DMS53 treated with DMSO at 0.1 percent for 48 hours (cell line): ENCODE data around the gene PDGFC.

Experiments used
- DNase-seq: peaks from one replicate; lab custom pipeline; 2025; ENCODE audit not compliant: unreplicated experiment; lab: John Stamatoyannopoulos, UW

PDGFC gene

DNA sequence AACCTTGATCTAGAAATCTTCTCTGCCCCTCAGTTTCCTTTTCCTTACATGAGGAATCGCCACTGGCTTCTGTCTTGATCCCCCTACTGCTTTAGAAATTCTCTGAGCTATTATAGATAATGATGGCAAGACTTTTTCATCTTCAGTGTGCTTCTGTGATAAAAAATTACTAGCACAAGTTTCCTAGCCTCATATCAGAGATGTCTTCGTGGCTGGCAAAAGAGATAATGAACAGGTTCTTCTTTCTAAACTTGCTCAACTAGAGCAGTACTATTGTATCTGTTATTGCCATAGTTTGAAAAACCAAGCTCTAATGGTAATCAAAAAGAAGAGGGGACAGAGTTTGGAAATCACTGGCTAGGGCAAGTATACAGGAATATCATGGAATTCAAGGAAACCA lies 4.1 kb upstream of the PDGFC start:
- DNase-seq, result no peak

DNA sequence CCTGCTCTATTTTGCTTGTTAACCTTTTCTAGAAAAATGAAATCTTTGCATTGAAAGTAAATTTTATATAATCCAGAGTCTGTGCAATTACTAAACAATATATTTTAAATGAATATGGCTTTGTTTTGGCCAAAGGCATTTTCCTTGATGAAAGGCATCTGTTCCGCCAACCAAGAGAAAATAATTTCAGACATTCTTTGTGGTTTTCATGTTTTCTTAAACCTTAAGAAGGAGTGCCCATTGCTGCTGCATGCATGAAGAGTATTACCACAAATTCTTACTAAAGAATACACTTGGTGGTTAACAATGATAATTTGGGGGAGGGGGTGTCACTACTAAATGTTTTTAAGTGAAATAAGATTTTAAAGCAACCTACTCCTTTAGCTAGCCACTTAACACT lies 2.7 kb upstream of the PDGFC start:
- DNase-seq, result no peak

GRCh38 chr4:156972379-156973015 lies 898 bp upstream of the PDGFC start:
- no peak for DNase-seq

DNA sequence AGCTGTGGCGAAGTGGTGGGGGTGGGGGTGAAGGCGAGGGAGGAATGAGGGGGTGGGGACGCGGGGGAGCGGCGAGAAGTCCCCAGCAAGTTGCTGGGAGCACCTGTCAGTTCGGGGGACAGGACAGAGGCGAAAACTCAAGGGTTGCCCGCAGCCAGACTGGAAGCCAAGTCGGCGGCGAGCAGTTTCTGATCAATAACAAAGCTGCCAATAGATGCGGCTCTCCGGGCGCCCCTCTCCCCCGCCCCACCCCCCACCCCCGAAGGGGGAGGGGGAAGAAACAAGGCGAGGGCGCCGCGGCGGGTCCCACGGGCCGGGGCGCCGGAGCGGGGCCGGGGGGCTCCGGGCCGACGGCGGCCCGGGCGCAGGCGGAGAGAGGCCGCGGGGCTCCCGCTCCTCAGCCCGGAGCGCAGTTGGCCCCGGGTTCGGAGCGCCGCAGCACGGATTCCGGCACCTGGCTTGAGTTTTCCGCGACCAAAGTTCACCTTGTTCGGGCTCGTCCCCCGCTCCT lies 379 bp downstream of the PDGFC start:
- DNase-seq, result no peak

- no peak for DNase-seq
These were observed 966 bp downstream of the PDGFC start for GRCh38 chr4:156970501-156971164.

GRCh38 chr4:156969911-156970310 lies 1.7 kb downstream of the PDGFC start:
- DNase-seq, result no peak

DNA sequence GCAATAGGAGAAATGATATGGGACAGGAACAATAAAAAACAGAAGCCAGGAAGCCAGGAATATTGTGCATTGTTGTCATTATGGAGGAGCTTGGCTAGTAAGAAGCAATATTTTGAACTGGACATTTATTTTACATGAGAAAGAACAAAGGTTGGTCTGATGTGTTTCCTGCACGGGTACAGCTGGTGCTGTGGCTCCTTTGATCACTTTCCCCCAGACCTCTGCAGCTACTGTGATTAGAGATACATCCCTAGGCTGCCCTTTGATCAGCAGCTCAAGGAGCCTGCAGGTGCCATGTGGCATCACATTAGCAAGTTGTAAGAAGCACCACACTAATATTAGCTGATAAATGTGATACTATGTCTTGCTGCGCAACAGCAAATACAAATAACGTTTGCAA lies 2.5 kb downstream of the PDGFC start:
- no peak for DNase-seq

- DNase-seq, result peak; percentile 38
These were observed 3.1 kb downstream of the PDGFC start for GRCh38 chr4:156968479-156968984.

DNA sequence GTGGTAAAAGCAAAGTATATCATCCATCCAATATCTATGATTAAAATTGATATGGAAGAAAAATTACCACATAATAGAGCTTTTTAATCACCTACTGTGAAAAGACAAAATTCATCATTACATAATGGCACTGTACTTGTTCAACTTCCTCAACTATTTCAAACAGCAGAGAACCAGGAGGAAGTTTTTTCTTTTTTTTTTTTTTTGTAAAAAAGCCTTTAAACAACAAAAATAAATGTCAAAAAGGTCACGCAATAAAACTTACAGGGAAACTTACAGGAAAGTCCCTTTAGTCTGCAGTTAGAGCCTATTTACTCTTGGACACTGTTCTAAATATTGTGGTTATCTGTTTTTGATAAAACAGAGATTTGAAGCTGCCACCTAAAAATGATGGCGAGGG lies 4.8 kb downstream of the PDGFC start:
- no peak for DNase-seq

- DNase-seq, result no peak
These were observed 8.2 kb downstream of the PDGFC start for GRCh38 chr4:156963419-156963818.

- no peak for DNase-seq
These were observed 9.0 kb downstream of the PDGFC start for GRCh38 chr4:156962528-156962974.

GRCh38 chr4:156962058-156962358 lies 9.6 kb downstream of the PDGFC start:
- no peak for DNase-seq

GRCh38 chr4:156961196-156962057 lies 10.2 kb downstream of the PDGFC start:
- DNase-seq, result no peak

DNA sequence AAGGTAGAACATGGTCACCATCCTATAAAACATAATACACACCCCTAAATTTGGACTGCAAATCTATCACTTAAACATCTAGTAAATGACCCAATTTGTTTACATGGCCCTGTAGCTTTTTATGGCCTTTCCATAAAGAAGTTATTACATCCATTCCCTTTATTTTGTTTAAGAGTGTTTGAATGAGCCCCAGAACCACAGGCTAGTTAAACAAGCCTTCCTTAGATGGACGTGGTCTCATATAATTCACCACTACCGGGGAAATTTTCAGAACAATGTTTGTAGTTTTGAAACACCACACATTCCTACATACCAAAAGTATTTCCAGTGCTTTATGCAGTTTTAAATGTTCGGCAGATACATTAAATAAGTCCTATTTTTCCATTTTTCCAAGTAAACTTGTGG lies 12.3 kb downstream of the PDGFC start:
- DNase-seq, result no peak

DNA sequence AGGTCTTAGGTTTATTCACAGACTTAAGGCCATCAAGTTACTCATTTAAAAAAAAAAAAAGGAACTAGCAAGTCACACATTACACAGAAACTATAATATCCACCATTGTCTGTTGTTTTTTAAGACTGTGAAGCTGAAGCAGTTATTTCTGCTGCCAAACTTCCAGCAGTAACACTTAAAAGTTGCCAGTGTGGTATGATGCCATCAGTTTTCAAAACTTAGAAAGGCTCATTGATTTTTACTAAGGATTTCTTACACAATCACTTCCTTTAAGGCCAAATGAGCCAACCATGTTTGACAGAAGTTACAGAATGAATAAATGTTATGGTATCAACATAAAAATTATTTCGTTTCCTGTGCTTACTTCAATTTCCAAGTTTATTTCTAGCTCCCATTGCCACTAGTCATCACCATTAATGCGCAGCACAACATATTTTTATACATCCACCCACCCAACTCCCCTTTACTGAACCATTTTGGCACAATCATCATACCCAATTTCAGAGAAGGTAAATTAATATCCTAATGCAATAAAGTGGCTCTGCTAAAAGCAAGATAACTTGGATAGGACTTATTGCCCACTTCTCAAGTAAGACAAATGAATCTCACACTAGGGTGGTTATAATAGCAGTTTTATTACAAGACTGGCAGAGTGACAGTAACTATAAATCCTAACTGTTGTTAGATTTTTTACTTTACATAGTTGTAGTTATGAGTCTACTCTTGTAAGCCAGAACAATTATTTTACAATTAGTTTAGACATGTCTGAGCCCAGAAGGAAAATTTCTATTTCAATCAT lies 13.1 kb downstream of the PDGFC start:
- no peak for DNase-seq

DNA sequence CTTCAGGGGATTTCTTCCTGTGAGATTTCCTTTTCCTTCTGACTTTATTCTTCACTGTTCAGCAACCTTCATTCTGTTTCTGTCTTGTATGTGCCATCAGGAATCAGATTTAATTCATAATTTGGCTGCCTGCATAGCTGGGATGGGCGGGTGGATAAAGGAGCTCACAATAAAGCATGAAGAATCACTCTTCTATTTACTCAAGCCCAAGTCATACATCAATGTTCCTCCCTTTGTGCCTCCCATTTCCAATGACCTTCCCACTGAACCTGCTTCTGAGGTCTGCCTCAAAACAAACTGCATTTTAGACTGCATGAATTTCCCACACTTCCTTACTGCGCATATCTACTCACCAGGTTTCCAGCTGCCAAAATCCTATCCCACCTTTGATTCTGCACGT lies 14.0 kb downstream of the PDGFC start:
- DNase-seq, result no peak

- no peak for DNase-seq
These were observed 14.7 kb downstream of the PDGFC start for GRCh38 chr4:156956826-156957368.

GRCh38 chr4:156956359-156956758 lies 15.2 kb downstream of the PDGFC start:
- no peak for DNase-seq

- DNase-seq, result no peak
These were observed 17.0 kb downstream of the PDGFC start for GRCh38 chr4:156954587-156954986.

DNA sequence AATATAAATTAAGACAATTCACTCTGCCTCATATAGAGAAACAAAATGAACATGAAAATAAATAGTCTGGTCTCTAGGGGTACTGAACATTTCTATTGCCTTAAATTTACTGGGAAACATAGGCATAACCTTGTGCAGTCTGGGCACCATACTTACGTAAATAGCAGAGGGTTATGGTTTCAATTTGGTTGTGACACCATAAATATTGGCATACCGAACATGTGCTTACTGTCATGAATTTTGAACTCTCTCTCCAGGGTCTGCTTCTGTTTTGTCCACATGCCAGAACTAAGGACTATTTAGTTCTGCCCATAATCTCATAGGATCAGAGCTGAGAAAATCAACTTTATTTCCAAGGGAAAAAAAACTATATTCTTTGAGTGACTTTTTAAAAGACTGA lies 17.6 kb downstream of the PDGFC start:
- DNase-seq, result no peak

DNA sequence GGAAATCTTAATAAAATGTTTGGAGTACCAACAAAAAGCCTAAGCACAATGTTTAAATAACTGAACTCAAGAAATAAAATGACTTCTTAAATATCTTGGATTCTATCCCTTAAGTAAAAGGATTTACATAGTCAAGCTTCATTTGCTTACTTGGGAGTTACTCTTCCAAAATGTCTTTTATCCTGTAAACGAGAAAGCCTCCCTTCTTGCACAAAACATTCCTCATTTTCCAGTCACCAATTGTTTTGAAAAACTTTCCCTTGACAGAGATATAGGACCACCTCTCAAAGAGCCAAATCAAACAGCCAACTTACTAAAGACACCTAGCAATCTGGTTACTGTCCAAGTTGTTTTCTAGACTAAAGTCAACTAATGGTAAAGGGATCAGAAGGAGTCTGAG lies 18.6 kb downstream of the PDGFC start:
- no peak for DNase-seq
